Astrocyte (in vitro differentiated cells and primary cell): ENCODE data around the gene INCA1. TPM values are rescaled to one million over a fixed set of nuclear protein-coding genes. Genes with fewer than 3 reads are reported as not detected.
A peak's percentile ranks its signal among the peaks of the same experiment; 100 is the strongest.

ENCODE experiments used
- DNase-seq: peaks from one replicate; pipeline ENCODE4 v3.0.0-alpha.2; 2010; ENCODE audit warnings: low read depth
- FAIRE-seq: peaks from 2 replicates; lab custom pipeline; 2011; peaks lifted over from hg19 to GRCh38; lab: Jason Lieb, UNC
- H2AFZ ChIP-seq: 2 replicates; pipeline ENCODE4 v1.6.0; 2012; ENCODE audit warnings: low read depth, low read length, inconsistent platforms
- H3K27ac ChIP-seq: 2 replicates; pipeline ENCODE4 v1.5.1; 2011; ENCODE audit warnings: low read depth, low read length, inconsistent platforms
- H3K27me3 ChIP-seq: 2 replicates; pipeline ENCODE4 v1.6.0; 2011; ENCODE audit warnings: low read length, inconsistent platforms; ENCODE audit not compliant: insufficient read depth
- H3K36me3 ChIP-seq: 2 replicates; pipeline ENCODE4 v1.5.1; 2011; ENCODE audit warnings: low read length, inconsistent platforms; ENCODE audit not compliant: insufficient read depth
- H3K4me1 ChIP-seq: 2 replicates; pipeline ENCODE4 v1.5.1; 2011; ENCODE audit warnings: low read length, inconsistent platforms; ENCODE audit not compliant: insufficient read depth
- H3K4me2 ChIP-seq: 2 replicates; pipeline ENCODE4 v1.6.0; 2012; ENCODE audit warnings: low read length, inconsistent platforms
- H3K4me3 ChIP-seq: 2 replicates; pipeline ENCODE4 v1.5.1; 2011; ENCODE audit warnings: low read depth, mild to moderate bottlenecking, low read length, inconsistent platforms; ENCODE audit not compliant: insufficient read depth
- H3K79me2 ChIP-seq: 2 replicates; pipeline ENCODE4 v1.6.0; 2012; ENCODE audit warnings: mild to moderate bottlenecking, low read length, inconsistent platforms; ENCODE audit not compliant: insufficient read depth
- H3K9ac ChIP-seq: 2 replicates; pipeline ENCODE4 v1.6.0; 2012; ENCODE audit warnings: mild to moderate bottlenecking, low read length, inconsistent platforms
- H3K9me3 ChIP-seq: 2 replicates; pipeline ENCODE4 v1.5.1; 2012; ENCODE audit warnings: low read depth, mild to moderate bottlenecking, low read length, inconsistent platforms; ENCODE audit not compliant: insufficient read depth
- H4K20me1 ChIP-seq: 2 replicates; pipeline ENCODE4 v1.6.0; 2012; ENCODE audit warnings: low read length, inconsistent platforms; ENCODE audit not compliant: insufficient read depth
- H3K27ac Mint-ChIP-seq: one replicate; pipeline ENCODE4 v1.8.0; 2021; ENCODE audit warnings: mild to moderate bottlenecking, mixed read lengths; ENCODE audit not compliant: unreplicated experiment
- H3K27me3 Mint-ChIP-seq: one replicate; pipeline ENCODE4 v1.8.0; 2021; ENCODE audit warnings: low read depth, mixed read lengths; ENCODE audit not compliant: unreplicated experiment
- H3K36me3 Mint-ChIP-seq: one replicate; pipeline ENCODE4 v1.8.0; 2021; ENCODE audit warnings: low read depth, mixed read lengths; ENCODE audit not compliant: unreplicated experiment
- H3K4me1 Mint-ChIP-seq: one replicate; pipeline ENCODE4 v1.8.0; 2021; ENCODE audit warnings: low read depth, mixed read lengths; ENCODE audit not compliant: unreplicated experiment
- H3K4me3 Mint-ChIP-seq: one replicate; pipeline ENCODE4 v1.8.0; 2021; ENCODE audit warnings: mild to moderate bottlenecking, moderate library complexity, mixed read lengths; ENCODE audit not compliant: unreplicated experiment
- H3K9me3 Mint-ChIP-seq: one replicate; pipeline ENCODE4 v1.8.0; 2021; ENCODE audit warnings: mild to moderate bottlenecking, mixed read lengths; ENCODE audit not compliant: unreplicated experiment
- CTCF ChIP-seq: IDR thresholded peaks from 2 replicates; pipeline ENCODE4 v1.5.1; 2011; ENCODE audit warnings: low read depth, mild to moderate bottlenecking, inconsistent platforms, low read length, moderate library complexity; ENCODE audit not compliant: insufficient read depth
- EZH2 ChIP-seq: IDR thresholded peaks from 2 replicates; pipeline ENCODE4 v1.6.1; 2012; ENCODE audit warnings: mild to moderate bottlenecking, low read length, inconsistent platforms; ENCODE audit not compliant: insufficient read depth
- total RNA-seq: library from RNA; stranded (reverse); gene quantifications from 2 replicates; pipeline ENCODE4 v1.2.1, GENCODE V29; 2021

Gene INCA1
- total RNA-seq, 1 donor from 2014 or later: 1.7 TPM

- no peak overlapping the region for H2AFZ ChIP-seq
- H3K9me3 ChIP-seq: no peaks in the 10 kb centered on the region
- Mint-ChIP-seq H3K4me3 (no peak overlapping the region), H3K4me1 (no peaks in the 10 kb centered on the region), H3K36me3 (no peaks in the 10 kb centered on the region), H3K27ac (peak overlapping the region; percentile 58), H3K27me3 (peaks cover 15% of the 10 kb centered on the region), H3K9me3 (no peaks in the 10 kb centered on the region)
- H3K9ac ChIP-seq: no peak overlapping the region
- no peaks in the 10 kb centered on the region for H3K36me3 ChIP-seq
- no peak overlapping the region for H3K4me3 ChIP-seq
- no peak overlapping the region for H3K27ac ChIP-seq
- no peaks in the 10 kb centered on the region for H3K4me1 ChIP-seq
- no peaks in the 10 kb centered on the region for H3K79me2 ChIP-seq
- DNase-seq (no peak), FAIRE-seq (no peak)
- no peaks in the 10 kb centered on the region for H3K27me3 ChIP-seq
- no peak overlapping the region for H3K4me2 ChIP-seq
- TF ChIP-seq CTCF (no peak), EZH2 (no peak)
- H4K20me1 ChIP-seq: no peaks in the 10 kb centered on the region
Measured at GRCh38 chr17:5034063-5034462, 36.7 kb upstream of the INCA1 start.

- H3K4me1 Mint-ChIP-seq: no peaks in the 10 kb centered on the region
- peaks cover 15% of the 10 kb centered on the region for H3K27me3 Mint-ChIP-seq
- no peak overlapping the region for H3K4me3 Mint-ChIP-seq
- H3K36me3 Mint-ChIP-seq: no peaks in the 10 kb centered on the region
- no peaks in the 10 kb centered on the region for H3K9me3 Mint-ChIP-seq
- Histone ChIP-seq H3K9me3 (no peaks in the 10 kb centered on the region), H3K27me3 (no peaks in the 10 kb centered on the region), H4K20me1 (no peaks in the 10 kb centered on the region), H3K4me1 (no peaks in the 10 kb centered on the region), H3K9ac (no peak overlapping the region), H3K4me2 (no peak overlapping the region), H3K27ac (no peak overlapping the region), H3K36me3 (no peaks in the 10 kb centered on the region), H3K4me3 (no peak overlapping the region), H3K79me2 (no peaks in the 10 kb centered on the region), H2AFZ (no peak overlapping the region)
- FAIRE-seq (no peak), DNase-seq (no peak)
- no peak overlapping the region for H3K27ac Mint-ChIP-seq
- TF ChIP-seq CTCF: no peak
- TF ChIP-seq EZH2: no peak
Measured at GRCh38 chr17:5033352-5034015, 36.2 kb upstream of the INCA1 start.

GRCh38 chr17:5032865-5033264 is 35.5 kb upstream of the INCA1 start:
- Histone ChIP-seq H3K36me3 (no peaks in the 10 kb centered on the region), H3K79me2 (no peaks in the 10 kb centered on the region), H4K20me1 (no peaks in the 10 kb centered on the region), H3K9me3 (no peaks in the 10 kb centered on the region), H2AFZ (no peak overlapping the region), H3K4me2 (no peak overlapping the region), H3K4me1 (no peaks in the 10 kb centered on the region), H3K9ac (no peak overlapping the region), H3K4me3 (no peak overlapping the region), H3K27me3 (no peaks in the 10 kb centered on the region), H3K27ac (no peak overlapping the region)
- H3K4me1 Mint-ChIP-seq: no peaks in the 10 kb centered on the region
- no peaks in the 10 kb centered on the region for H3K9me3 Mint-ChIP-seq
- peaks cover 15% of the 10 kb centered on the region for H3K27me3 Mint-ChIP-seq
- no peak overlapping the region for H3K4me3 Mint-ChIP-seq
- no peaks in the 10 kb centered on the region for H3K36me3 Mint-ChIP-seq
- H3K27ac Mint-ChIP-seq: no peak overlapping the region
- DNase-seq: no peak
- TF ChIP-seq EZH2 (no peak), CTCF (no peak)
- no peak for FAIRE-seq
